Caco-2 (cell line): ENCODE measurements around the gene MSL3B.
"Not testable (repeated sequence)": the region's sequence is repeated elsewhere in the genome, so short reads cannot be mapped to it uniquely, and the experiment has no call there.

Experiments used
- BruUV-seq: library from RNA; stranded (reverse); fragments of 400-500 nt; replicated peaks from 2 replicates; lab custom pipeline; 2021; lab: Mats Ljungman, UMichigan
- CTCF ChIA-PET: fragments of 300-600 bp; sonication (Branson Sonifier 250); formaldehyde crosslinking; loops from one replicate; lab custom pipeline; 2022; ENCODE audit warnings: antibody characterized with exemption; lab: Charles Lee
- POLR2A ChIA-PET: fragments of 300-600 bp; sonication (Branson Sonifier 250); formaldehyde crosslinking; loops from one replicate; lab custom pipeline; 2022; ENCODE audit warnings: antibody characterized with exemption; lab: Charles Lee
- DNase-seq, 2 experiments: peaks; one replicate each; pipeline versions ENCODE4 v3.0.0 to v3.0.0-alpha.2; 2020 to 2022
- H3K27me3 ChIP-seq: replicated peaks from 2 replicates; pipeline ENCODE4 v1.6.0; 2011; ENCODE audit warnings: low read length; ENCODE audit not compliant: control insufficient read depth, insufficient read depth
- H3K36me3 ChIP-seq: 2 replicates; pipeline ENCODE4 v1.5.1; 2011; ENCODE audit warnings: low read length; ENCODE audit not compliant: control insufficient read depth, insufficient read depth
- H3K4me1 ChIP-seq: fragments of 250-450 bp; sonication (Bioruptor Pico); 2 replicates; pipeline ENCODE4 v1.5.1; 2020; ENCODE audit warnings: mild to moderate bottlenecking
- H3K4me3 ChIP-seq: 2 replicates; pipeline ENCODE4 v1.5.1; 2011; ENCODE audit warnings: low read depth, mild to moderate bottlenecking, control low read depth, low read length
- H3K9me3 ChIP-seq: fragments of 250-450 bp; sonication (Bioruptor Pico); 2 replicates; pipeline ENCODE4 v1.5.1; 2020; ENCODE audit warnings: mild to moderate bottlenecking, moderate library complexity
- H3K27ac Mint-ChIP-seq: one replicate; pipeline ENCODE4 v1.8.0; 2022; ENCODE audit warnings: mixed read lengths; ENCODE audit not compliant: unreplicated experiment
- H3K27me3 Mint-ChIP-seq: one replicate; pipeline ENCODE4 v1.8.0; 2022; ENCODE audit warnings: mixed read lengths; ENCODE audit not compliant: insufficient read depth, unreplicated experiment
- H3K36me3 Mint-ChIP-seq: one replicate; pipeline ENCODE4 v1.8.0; 2022; ENCODE audit warnings: mild to moderate bottlenecking, mixed read lengths; ENCODE audit not compliant: insufficient read depth, unreplicated experiment
- H3K4me1 Mint-ChIP-seq: one replicate; pipeline ENCODE4 v1.8.0; 2022; ENCODE audit warnings: low read depth, mixed read lengths; ENCODE audit not compliant: unreplicated experiment
- H3K4me3 Mint-ChIP-seq: one replicate; pipeline ENCODE4 v1.8.0; 2022; ENCODE audit warnings: mild to moderate bottlenecking, moderate library complexity, mixed read lengths; ENCODE audit not compliant: unreplicated experiment
- H3K9me3 Mint-ChIP-seq: one replicate; pipeline ENCODE4 v1.8.0; 2022; ENCODE audit warnings: mixed read lengths; ENCODE audit not compliant: unreplicated experiment
- CTCF ChIP-seq, 2 experiments: fragments of 200-600 bp in 1 of 2; IDR thresholded peaks; 1 replicate in 1 of 2; 2 replicates in 1 of 2; pipeline versions ENCODE4 v1.5.1 to v1.8.0; 2011 to 2022; ENCODE audit warnings: antibody characterized with exemption in 1 of 2, control low read depth in 1 of 2, inconsistent platforms in 1 of 2, low read depth in 1 of 2, low read length in 1 of 2, mild to moderate bottlenecking in 1 of 2, moderate library complexity in 1 of 2; ENCODE audit not compliant: insufficient read depth in 1 of 2, severe bottlenecking in 1 of 2, unreplicated experiment in 1 of 2
- intact Hi-C: fragments of 100-400 bp; cut with micrococcal nuclease; formaldehyde crosslinking; loops from one replicate; pipeline ENCODE4 v1.10.0; 2022; ENCODE audit not compliant: unreplicated experiment

The MSL3B gene

DNA sequence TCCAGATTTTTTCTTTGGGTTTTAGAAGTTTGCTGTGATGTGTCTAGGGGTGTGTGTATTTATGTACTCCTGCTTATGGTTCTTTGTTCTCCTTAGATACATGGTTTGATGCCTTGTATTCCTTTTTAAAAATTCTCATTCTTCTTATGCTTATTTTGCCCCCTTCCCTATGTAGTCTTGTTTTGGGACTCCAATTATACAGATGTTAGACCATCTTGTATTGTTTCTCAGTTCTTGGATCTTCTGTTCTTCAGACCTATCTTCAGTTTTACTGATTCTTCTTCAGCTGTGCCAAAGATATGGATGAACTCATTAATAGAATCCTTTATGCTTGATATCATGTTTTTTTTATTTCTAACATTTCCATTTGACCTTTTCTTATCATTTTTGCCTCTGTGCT is 14.2 kb upstream of the MSL3B start:
- Histone ChIP-seq H3K4me1 (no peaks in the 10 kb centered on the region), H3K4me3 (no peak overlapping the region), H3K27me3 (no peaks in the 10 kb centered on the region), H3K36me3 (no peaks in the 10 kb centered on the region), H3K9me3 (no peaks in the 10 kb centered on the region)
- TF ChIP-seq CTCF (IDR thresholded peaks at IDR 0.05; ENCODE audit: insufficient read depth in 1 of 2, low read depth in 1 of 2, low read length in 1 of 2, severe bottlenecking in 1 of 2, unreplicated experiment in 1 of 2), result no peak
- Mint-ChIP-seq H3K27ac (no peak overlapping the region), H3K4me3 (no peak overlapping the region), H3K27me3 (peaks cover 8% of the 10 kb centered on the region), H3K4me1 (no peaks in the 10 kb centered on the region), H3K9me3 (peaks cover 25% of the 10 kb centered on the region), H3K36me3 (no peaks in the 10 kb centered on the region)
- BruUV-seq, result no TSS peak
- CTCF ChIA-PET, result no interaction called here
- intact Hi-C loops, result no loop called here
- POLR2A ChIA-PET, result no interaction called here
- DNase-seq, result no peak

DNA sequence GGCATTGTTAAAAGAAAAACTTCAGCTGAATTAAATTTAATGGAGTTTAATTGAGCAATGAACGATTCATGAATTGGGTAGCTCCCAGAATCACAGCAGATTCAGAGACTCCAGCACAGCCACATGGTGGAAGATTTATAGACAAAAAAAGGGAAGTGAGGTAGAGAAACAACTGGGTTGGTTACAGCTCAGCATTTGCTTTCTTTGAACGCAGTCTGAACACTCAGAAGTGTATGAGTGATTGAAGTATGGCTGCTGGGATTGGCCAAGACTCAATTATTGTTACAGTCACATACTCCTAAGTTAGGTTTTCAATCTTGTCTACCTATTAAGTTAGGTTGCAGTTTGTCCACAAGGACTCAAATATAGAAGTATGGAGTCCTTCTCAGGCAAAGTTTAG is 3.9 kb upstream of the MSL3B start:
- BruUV-seq, H3K4me1 ChIP-seq, intact Hi-C loops, H3K27me3 Mint-ChIP-seq, H3K4me3 Mint-ChIP-seq, H3K27ac Mint-ChIP-seq, H3K4me3 ChIP-seq, H3K9me3 Mint-ChIP-seq, POLR2A ChIA-PET, H3K36me3 ChIP-seq, H3K9me3 ChIP-seq, H3K27me3 ChIP-seq, DNase-seq, H3K4me1 Mint-ChIP-seq, CTCF ChIA-PET: not testable (repeated sequence)
- H3K36me3 Mint-ChIP-seq, result peaks cover 13% of the 10 kb centered on the region

DNA sequence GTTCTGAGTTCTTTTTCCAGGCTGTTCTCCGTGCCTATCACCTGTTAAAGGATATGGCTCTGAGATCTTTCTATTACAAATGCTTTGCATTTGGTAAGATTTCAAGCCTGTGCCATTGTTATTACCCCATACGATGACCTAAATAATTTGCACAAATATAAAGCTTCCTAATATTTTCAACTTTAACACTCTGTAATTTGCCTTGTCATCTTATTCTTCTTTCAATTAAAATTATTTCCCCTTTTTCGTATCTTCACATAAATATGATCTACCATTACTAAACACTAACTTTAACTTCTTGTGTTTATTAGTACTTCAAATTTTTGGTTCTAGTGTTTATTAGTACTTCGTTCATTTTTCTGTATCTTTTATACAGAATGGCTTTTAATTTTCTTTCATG is 3.2 kb upstream of the MSL3B start:
- no TSS peak for BruUV-seq
- no peak for DNase-seq
- no peaks in the 10 kb centered on the region for H3K36me3 ChIP-seq
- H3K4me1 ChIP-seq, result no peaks in the 10 kb centered on the region
- H3K9me3 ChIP-seq, result no peaks in the 10 kb centered on the region
- ChIA-PET POLR2A (no interaction called here), CTCF (no interaction called here)
- Mint-ChIP-seq H3K27me3 (peaks cover 3% of the 10 kb centered on the region), H3K36me3 (peaks cover 13% of the 10 kb centered on the region), H3K9me3 (no peaks in the 10 kb centered on the region), H3K4me1 (no peaks in the 10 kb centered on the region), H3K27ac (no peak overlapping the region), H3K4me3 (no peak overlapping the region)
- no peak overlapping the region for H3K4me3 ChIP-seq
- no peaks in the 10 kb centered on the region for H3K27me3 ChIP-seq
- intact Hi-C loops, result no loop called here
- TF ChIP-seq CTCF (IDR thresholded peaks at IDR 0.05; ENCODE audit: insufficient read depth in 1 of 2, low read depth in 1 of 2, low read length in 1 of 2, severe bottlenecking in 1 of 2, unreplicated experiment in 1 of 2), result no peak

DNA sequence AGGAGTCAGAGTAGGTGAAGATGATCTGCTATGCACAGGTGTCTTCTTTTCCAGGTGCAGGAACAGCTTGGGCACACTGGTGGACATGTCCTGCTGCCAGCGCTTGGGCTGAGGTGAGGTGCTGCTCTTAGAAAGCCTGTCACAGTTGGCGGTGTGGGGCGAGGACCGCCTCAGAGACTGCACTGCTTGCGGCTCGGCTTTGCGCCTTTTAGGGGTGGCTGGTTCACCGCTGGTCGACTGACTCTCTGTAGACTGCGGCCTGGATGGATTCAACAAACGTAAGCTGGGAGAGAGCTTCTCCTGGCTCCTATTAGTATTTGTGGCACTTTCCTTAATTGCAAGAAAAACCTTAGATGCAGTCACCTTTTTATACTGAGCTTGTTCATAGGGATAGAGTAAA is 1.7 kb downstream of the MSL3B start:
- DNase-seq, result no peak
- Histone ChIP-seq H3K36me3 (no peaks in the 10 kb centered on the region), H3K27me3 (no peaks in the 10 kb centered on the region), H3K4me3 (no peak overlapping the region), H3K4me1 (no peaks in the 10 kb centered on the region), H3K9me3 (no peaks in the 10 kb centered on the region)
- intact Hi-C loops, result no loop called here
- ChIA-PET CTCF (no interaction called here), POLR2A (no interaction called here)
- Mint-ChIP-seq H3K36me3 (peaks cover 13% of the 10 kb centered on the region), H3K4me1 (no peaks in the 10 kb centered on the region), H3K4me3 (no peak overlapping the region), H3K27ac (no peak overlapping the region), H3K27me3 (peaks cover 1% of the 10 kb centered on the region), H3K9me3 (no peaks in the 10 kb centered on the region)
- TF ChIP-seq CTCF (IDR thresholded peaks at IDR 0.05; ENCODE audit: insufficient read depth in 1 of 2, low read depth in 1 of 2, low read length in 1 of 2, severe bottlenecking in 1 of 2, unreplicated experiment in 1 of 2), result no peak
- BruUV-seq, result no TSS peak
